ENCODE measurements around the gene AP3S2. TPM values are rescaled to one million over a fixed set of nuclear protein-coding genes. Genes with fewer than 3 reads are reported as not detected.
A peak's percentile ranks its signal among the peaks of the same experiment; 100 is the strongest.

Gene AP3S2
- total and polyA plus RNA-seq, 8 donors: 11.0 to 25.2 (median 17.7) TPM

GRCh38 chr15:89936051-89936785, 42.4 kb upstream of the AP3S2 start:
- intact Hi-C loops (cut with DNase I): no loop called here
- Histone ChIP-seq H3K27me3 (no peaks in the 10 kb centered on the region), H3K4me3 (no peak overlapping the region), H3K4me1 (no peaks in the 10 kb centered on the region), H3K9me3 (no peaks in the 10 kb centered on the region), H3K27ac (no peak overlapping the region), H3K36me3 (no peaks in the 10 kb centered on the region)
- DNase-seq (no peak), ATAC-seq (no peak), FAIRE-seq (no peak)
- WGBS, 2 donors: 88 to 92% methylated on average over 8 of the region's 8 CpGs
- TF ChIP-seq CTCF (IDR thresholded peaks at IDR 0.05): no peak

- no peak for TF ChIP-seq CTCF (IDR thresholded peaks at IDR 0.05)
- Histone ChIP-seq H3K9me3 (no peaks in the 10 kb centered on the region), H3K36me3 (no peaks in the 10 kb centered on the region), H3K4me3 (no peak overlapping the region), H3K27me3 (no peaks in the 10 kb centered on the region), H3K4me1 (peaks cover 0 to 4% (median 0%) of the 10 kb centered on the region in 3 donors), H3K27ac (no peak overlapping the region)
- DNase-seq (no peak), ATAC-seq (no peak), FAIRE-seq (peak; percentile 43)
- intact Hi-C loops (cut with DNase I): no loop called here
- 95 to 96% methylated on average over 3 of the region's 3 CpGs for WGBS, 2 donors
Measured at GRCh38 chr15:89932880-89933279, 39.1 kb upstream of the AP3S2 start.

GRCh38 chr15:89928421-89928820, 34.6 kb upstream of the AP3S2 start:
- Histone ChIP-seq H3K36me3 (no peaks in the 10 kb centered on the region), H3K27ac (no peak overlapping the region), H3K4me3 (no peak overlapping the region), H3K4me1 (peaks cover 0 to 4% (median 0%) of the 10 kb centered on the region in 3 donors), H3K9me3 (no peaks in the 10 kb centered on the region), H3K27me3 (no peaks in the 10 kb centered on the region)
- intact Hi-C loops (cut with DNase I): no loop called here
- 34% methylated on average over 4 of the region's 4 CpGs for WGBS, 2 donors
- DNase-seq (no peak), ATAC-seq (peak in 1 of 4 donors; percentile 20), FAIRE-seq (no peak)
- TF ChIP-seq CTCF (IDR thresholded peaks at IDR 0.05): no peak

GRCh38 chr15:89926158-89926557, 32.4 kb upstream of the AP3S2 start:
- ATAC-seq (peak; percentile 81 to 94 (median 88)), DNase-seq (peak in 4 of 6 donors; percentile 58 to 72 (median 66)), FAIRE-seq (no peak)
- WGBS, 2 donors: 29 to 31% methylated on average over 2 of the region's 2 CpGs
- Histone ChIP-seq H3K9me3 (no peaks in the 10 kb centered on the region), H3K4me3 (no peak overlapping the region), H3K36me3 (no peaks in the 10 kb centered on the region), H3K4me1 (peaks cover 0 to 4% (median 0%) of the 10 kb centered on the region in 3 donors), H3K27me3 (no peaks in the 10 kb centered on the region), H3K27ac (no peak overlapping the region)
- intact Hi-C loops (cut with DNase I): no loop called here
- no peak for TF ChIP-seq CTCF (IDR thresholded peaks at IDR 0.05)

- FAIRE-seq (no peak), ATAC-seq (peak in 3 of 4 donors; percentile 35 to 64 (median 36)), DNase-seq (no peak)
- Histone ChIP-seq H3K9me3 (no peaks in the 10 kb centered on the region), H3K36me3 (no peaks in the 10 kb centered on the region), H3K27me3 (no peaks in the 10 kb centered on the region), H3K4me3 (no peak overlapping the region), H3K27ac (no peak overlapping the region), H3K4me1 (peaks cover 0 to 10% (median 0%) of the 10 kb centered on the region in 3 donors)
- intact Hi-C loops (cut with DNase I): no loop called here
- 62 to 66% methylated on average over 4 of the region's 4 CpGs for WGBS, 2 donors
- no peak for TF ChIP-seq CTCF (IDR thresholded peaks at IDR 0.05)
Measured at GRCh38 chr15:89917442-89918101, 23.8 kb upstream of the AP3S2 start.

All from pancreas (tissue), 10 donors.